ENCODE results near the gene ANO10. TPM values are rescaled to one million over a fixed set of nuclear protein-coding genes. Genes with fewer than 3 reads are reported as not detected.
"Not testable (repeated sequence)": the region's sequence is repeated elsewhere in the genome, so short reads cannot be mapped to it uniquely, and the experiment has no call there.

ANO10 gene
- total RNA-seq, 1 donor from 2014 or later: 45.4 TPM

GRCh38 chr3:43497905-43498365 is 123.9 kb downstream of the ANO10 start:
- no peak overlapping the region for H3K27ac Mint-ChIP-seq (ENCODE audit: unreplicated experiment)

GRCh38 chr3:43497422-43497821 is 124.4 kb downstream of the ANO10 start:
- no peaks in the 10 kb centered on the region for H3K9me3 ChIP-seq (ENCODE audit: insufficient read depth, low read depth, low read length)
- no peak overlapping the region for H3K4me2 ChIP-seq (ENCODE audit: low read length)
- no peaks in the 10 kb centered on the region for H3K79me2 ChIP-seq (ENCODE audit: insufficient read depth, low read length)
- peaks cover 8% of the 10 kb centered on the region for H3K4me1 ChIP-seq (ENCODE audit: insufficient read depth, low read length)
- peaks cover 1% of the 10 kb centered on the region for H4K20me1 ChIP-seq (ENCODE audit: insufficient read depth, low read length)
- FAIRE-seq (no peak), DNase-seq (ENCODE audit: low read depth) (no peak)
- H3K36me3 ChIP-seq (ENCODE audit: insufficient read depth, low read length): no peaks in the 10 kb centered on the region
- Mint-ChIP-seq H3K27me3 (ENCODE audit: low read depth, unreplicated experiment) (no peaks in the 10 kb centered on the region), H3K4me1 (ENCODE audit: low read depth, unreplicated experiment) (peaks cover 14% of the 10 kb centered on the region), H3K4me3 (ENCODE audit: unreplicated experiment) (no peak overlapping the region), H3K36me3 (ENCODE audit: low read depth, unreplicated experiment) (no peaks in the 10 kb centered on the region), H3K9me3 (ENCODE audit: unreplicated experiment) (peaks cover 4% of the 10 kb centered on the region), H3K27ac (ENCODE audit: unreplicated experiment) (peak overlapping the region; percentile 60)
- H3K4me3 ChIP-seq (ENCODE audit: insufficient read depth, low read depth, low read length): no peak overlapping the region
- no peak overlapping the region for H3K9ac ChIP-seq (ENCODE audit: low read length)
- no peaks in the 10 kb centered on the region for H3K27me3 ChIP-seq (ENCODE audit: insufficient read depth, low read length)
- TF ChIP-seq EZH2 (IDR thresholded peaks at IDR 0.05; ENCODE audit: insufficient read depth, low read length) (no peak), CTCF (IDR thresholded peaks at IDR 0.05; ENCODE audit: insufficient read depth, low read depth, low read length) (no peak)
- no peak overlapping the region for H2AFZ ChIP-seq (ENCODE audit: low read depth, low read length)
- no peak overlapping the region for H3K27ac ChIP-seq (ENCODE audit: low read depth, low read length)

More at GRCh38 chr3:43497905-43498365, 123.9 kb downstream of the ANO10 start:
- H3K27me3 Mint-ChIP-seq (ENCODE audit: low read depth, unreplicated experiment): no peaks in the 10 kb centered on the region
- H4K20me1 ChIP-seq (ENCODE audit: insufficient read depth, low read length): peaks cover 4% of the 10 kb centered on the region
- no peaks in the 10 kb centered on the region for H3K9me3 ChIP-seq (ENCODE audit: insufficient read depth, low read depth, low read length)
- no peak overlapping the region for H3K27ac ChIP-seq (ENCODE audit: low read depth, low read length)
- H2AFZ ChIP-seq (ENCODE audit: low read depth, low read length): no peak overlapping the region
- no peak overlapping the region for H3K9ac ChIP-seq (ENCODE audit: low read length)
- FAIRE-seq: peak; percentile 39
- TF ChIP-seq EZH2 (IDR thresholded peaks at IDR 0.05; ENCODE audit: insufficient read depth, low read length) (no peak), CTCF (IDR thresholded peaks at IDR 0.05; ENCODE audit: insufficient read depth, low read depth, low read length) (no peak)
- H3K4me3 ChIP-seq (ENCODE audit: insufficient read depth, low read depth, low read length): no peak overlapping the region
- no peaks in the 10 kb centered on the region for H3K36me3 Mint-ChIP-seq (ENCODE audit: low read depth, unreplicated experiment)
- H3K4me1 Mint-ChIP-seq (ENCODE audit: low read depth, unreplicated experiment): peaks cover 14% of the 10 kb centered on the region
- H3K79me2 ChIP-seq (ENCODE audit: insufficient read depth, low read length): no peaks in the 10 kb centered on the region
- H3K36me3 ChIP-seq (ENCODE audit: insufficient read depth, low read length): no peaks in the 10 kb centered on the region
- no peak overlapping the region for H3K4me3 Mint-ChIP-seq (ENCODE audit: unreplicated experiment)
- peaks cover 8% of the 10 kb centered on the region for H3K4me1 ChIP-seq (ENCODE audit: insufficient read depth, low read length)
- DNase-seq (ENCODE audit: low read depth): peak; percentile 31
- H3K4me2 ChIP-seq (ENCODE audit: low read length): no peak overlapping the region
- no peaks in the 10 kb centered on the region for H3K9me3 Mint-ChIP-seq (ENCODE audit: unreplicated experiment)
- no peaks in the 10 kb centered on the region for H3K27me3 ChIP-seq (ENCODE audit: insufficient read depth, low read length)

- no peak overlapping the region for H3K27ac ChIP-seq (ENCODE audit: low read depth, low read length)
- no peak overlapping the region for H3K4me2 ChIP-seq (ENCODE audit: low read length)
- peaks cover 4% of the 10 kb centered on the region for H3K9me3 Mint-ChIP-seq (ENCODE audit: unreplicated experiment)
- H4K20me1 ChIP-seq (ENCODE audit: insufficient read depth, low read length): no peaks in the 10 kb centered on the region
- no peaks in the 10 kb centered on the region for H3K27me3 Mint-ChIP-seq (ENCODE audit: low read depth, unreplicated experiment)
- H3K27ac Mint-ChIP-seq (ENCODE audit: unreplicated experiment): peak overlapping the region; percentile 60
- DNase-seq (ENCODE audit: low read depth) (no peak), FAIRE-seq (no peak)
- no peak overlapping the region for H3K4me3 ChIP-seq (ENCODE audit: insufficient read depth, low read depth, low read length)
- H3K36me3 ChIP-seq (ENCODE audit: insufficient read depth, low read length): no peaks in the 10 kb centered on the region
- peaks cover 14% of the 10 kb centered on the region for H3K4me1 Mint-ChIP-seq (ENCODE audit: low read depth, unreplicated experiment)
- H3K79me2 ChIP-seq (ENCODE audit: insufficient read depth, low read length): no peaks in the 10 kb centered on the region
- H3K4me1 ChIP-seq (ENCODE audit: insufficient read depth, low read length): peaks cover 8% of the 10 kb centered on the region
- no peak overlapping the region for H3K9ac ChIP-seq (ENCODE audit: low read length)
- H2AFZ ChIP-seq (ENCODE audit: low read depth, low read length): no peak overlapping the region
- no peaks in the 10 kb centered on the region for H3K9me3 ChIP-seq (ENCODE audit: insufficient read depth, low read depth, low read length)
- TF ChIP-seq CTCF (IDR thresholded peaks at IDR 0.05; ENCODE audit: insufficient read depth, low read depth, low read length) (no peak), EZH2 (IDR thresholded peaks at IDR 0.05; ENCODE audit: insufficient read depth, low read length) (no peak)
- H3K4me3 Mint-ChIP-seq (ENCODE audit: unreplicated experiment): no peak overlapping the region
- no peaks in the 10 kb centered on the region for H3K36me3 Mint-ChIP-seq (ENCODE audit: low read depth, unreplicated experiment)
- H3K27me3 ChIP-seq (ENCODE audit: insufficient read depth, low read length): no peaks in the 10 kb centered on the region
These were observed 125.0 kb downstream of the ANO10 start for GRCh38 chr3:43496740-43497375.

GRCh38 chr3:43492932-43493331 is 128.9 kb downstream of the ANO10 start:
- peaks cover 11% of the 10 kb centered on the region for H4K20me1 ChIP-seq (ENCODE audit: insufficient read depth, low read length)
- H2AFZ ChIP-seq (ENCODE audit: low read depth, low read length); H3K9me3 Mint-ChIP-seq (ENCODE audit: unreplicated experiment); H3K4me1 ChIP-seq (ENCODE audit: insufficient read depth, low read length); H3K27me3 ChIP-seq (ENCODE audit: insufficient read depth, low read length); H3K27ac Mint-ChIP-seq (ENCODE audit: unreplicated experiment); H3K4me3 Mint-ChIP-seq (ENCODE audit: unreplicated experiment); H3K36me3 ChIP-seq (ENCODE audit: insufficient read depth, low read length); H3K36me3 Mint-ChIP-seq (ENCODE audit: low read depth, unreplicated experiment); H3K9me3 ChIP-seq (ENCODE audit: insufficient read depth, low read depth, low read length); H3K27me3 Mint-ChIP-seq (ENCODE audit: low read depth, unreplicated experiment); H3K4me3 ChIP-seq (ENCODE audit: insufficient read depth, low read depth, low read length); FAIRE-seq; DNase-seq (ENCODE audit: low read depth); H3K79me2 ChIP-seq (ENCODE audit: insufficient read depth, low read length); H3K27ac ChIP-seq (ENCODE audit: low read depth, low read length); H3K9ac ChIP-seq (ENCODE audit: low read length); H3K4me2 ChIP-seq (ENCODE audit: low read length): not testable (repeated sequence)
- peaks cover 11% of the 10 kb centered on the region for H3K4me1 Mint-ChIP-seq (ENCODE audit: low read depth, unreplicated experiment)
